OCI-M2 (cell line): ENCODE results near the gene CIAO2B.
"Not testable (repeated sequence)": the region's sequence is repeated elsewhere in the genome, so short reads cannot be mapped to it uniquely, and the experiment has no call there.

Experiments used
- DNase-seq: peaks from one replicate; lab custom pipeline; 2025; ENCODE audit not compliant: unreplicated experiment; lab: John Stamatoyannopoulos, UW

CIAO2B gene

GRCh38 chr16:66937725-66938337 is 3.6 kb upstream of the CIAO2B start:
- no peak for DNase-seq

- DNase-seq, result no peak
Observed at GRCh38 chr16:66936889-66937554, 2.8 kb upstream of the CIAO2B start.

DNA sequence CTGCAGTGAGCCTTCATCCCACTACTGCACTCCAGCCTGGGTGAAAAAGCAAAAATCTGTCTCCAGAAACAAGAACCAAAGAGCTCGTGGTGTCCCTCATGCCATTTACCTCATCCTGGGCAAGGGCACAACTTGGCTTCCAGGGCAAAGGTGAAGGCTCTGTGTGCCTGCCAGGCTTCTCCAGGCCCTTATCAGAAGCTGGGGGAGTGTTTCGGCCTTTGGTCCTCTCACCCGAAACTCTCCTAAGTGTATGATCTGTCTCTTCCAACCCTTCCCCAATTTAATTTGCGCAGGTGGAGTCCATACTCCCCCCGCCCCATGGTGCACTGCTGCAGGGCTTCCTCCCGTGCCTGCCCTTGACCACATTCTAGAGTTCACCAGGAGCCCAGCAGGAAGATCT is 2.3 kb upstream of the CIAO2B start:
- DNase-seq, result no peak

- no peak for DNase-seq
Observed at GRCh38 chr16:66935314-66936011, 1.3 kb upstream of the CIAO2B start, which contains the start of gene CES2. Gene CES2, plus strand, starts transcription at chr16:66935516. Its CDS starts 120 bp downstream, at chr16:66935636.

DNA sequence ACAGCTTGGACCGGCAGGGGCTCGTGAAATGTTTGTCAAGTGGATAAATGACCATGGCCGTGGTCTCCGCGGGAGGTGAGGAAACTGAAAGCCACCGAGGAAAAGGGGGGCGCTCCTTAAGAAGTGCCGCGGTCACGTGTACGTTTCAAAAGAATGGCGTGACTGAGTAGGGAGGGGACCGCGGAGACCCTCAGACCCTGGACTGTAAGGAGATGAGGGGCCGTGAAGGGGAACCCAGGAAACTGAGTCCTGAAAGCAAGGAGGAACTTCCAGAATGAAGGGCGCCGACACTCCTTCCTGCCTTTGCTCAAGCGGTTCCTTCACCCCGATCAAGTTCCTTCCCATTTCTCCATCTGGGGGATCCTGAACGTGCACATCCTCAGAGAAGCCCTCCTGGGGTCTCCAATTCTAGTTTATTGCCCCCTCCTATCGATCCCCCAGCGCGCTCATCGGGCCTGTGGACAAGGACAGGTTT is 674 bp upstream of the CIAO2B start:
- DNase-seq, result not testable (repeated sequence)

DNA sequence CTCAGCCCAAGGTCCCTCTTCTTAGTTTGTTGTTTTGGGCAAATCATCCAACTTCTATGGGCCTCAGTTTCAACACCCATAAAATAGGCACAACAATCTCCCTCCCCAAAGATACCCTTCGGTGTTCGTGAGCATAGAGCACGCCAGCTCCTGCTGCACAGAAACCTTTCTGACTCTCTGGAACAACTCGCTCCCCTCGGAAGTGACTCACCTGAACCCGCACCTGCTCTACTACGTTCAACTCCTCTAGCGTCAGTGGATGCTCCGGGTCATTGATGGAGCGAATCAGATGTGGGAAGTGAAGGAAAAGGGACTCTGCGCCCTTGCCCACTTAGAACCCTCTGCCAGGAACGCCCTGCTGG is 445 bp downstream of the CIAO2B start:
- no peak for DNase-seq

DNA sequence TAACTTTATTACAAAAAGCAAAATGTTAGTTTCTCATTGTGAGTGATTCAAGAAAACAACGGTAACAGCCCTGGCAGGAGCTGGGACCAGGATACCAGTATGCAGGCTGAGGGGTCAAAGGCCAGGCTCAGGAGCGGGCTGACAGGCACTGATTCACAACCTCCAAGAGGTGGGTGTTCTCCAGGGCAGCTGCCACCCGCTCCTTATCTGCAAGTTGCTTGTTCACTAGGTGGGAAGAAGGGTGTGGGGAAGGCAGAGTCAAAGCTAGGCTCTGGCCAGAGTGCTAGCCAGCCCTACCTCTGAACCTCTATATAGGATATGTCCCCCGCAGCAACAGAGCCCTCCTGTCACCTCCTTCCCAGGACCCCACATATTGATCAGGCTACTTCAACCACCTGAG is 2.1 kb downstream of the CIAO2B start:
- DNase-seq, result no peak

DNA sequence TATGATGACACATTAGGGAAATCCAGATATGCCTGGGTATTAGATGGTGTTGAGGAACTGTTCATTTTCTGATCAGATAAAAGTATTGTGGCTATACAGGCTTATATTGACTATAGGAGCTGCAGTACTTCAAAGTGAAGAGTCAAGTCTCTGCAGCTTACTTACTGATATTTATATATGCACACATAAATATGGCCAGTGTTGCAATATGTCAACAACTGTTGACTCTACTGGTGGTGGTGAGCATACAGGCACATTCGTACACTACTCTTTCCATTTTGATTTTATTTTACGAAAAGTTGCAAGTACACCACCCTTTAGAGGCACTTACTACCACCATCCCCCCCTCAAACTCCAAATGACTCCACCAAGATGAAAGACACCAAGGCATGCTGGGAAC is 2.5 kb downstream of the CIAO2B start:
- DNase-seq, result no peak

GRCh38 chr16:66930189-66930588 is 4.0 kb downstream of the CIAO2B start:
- DNase-seq, result no peak

DNA sequence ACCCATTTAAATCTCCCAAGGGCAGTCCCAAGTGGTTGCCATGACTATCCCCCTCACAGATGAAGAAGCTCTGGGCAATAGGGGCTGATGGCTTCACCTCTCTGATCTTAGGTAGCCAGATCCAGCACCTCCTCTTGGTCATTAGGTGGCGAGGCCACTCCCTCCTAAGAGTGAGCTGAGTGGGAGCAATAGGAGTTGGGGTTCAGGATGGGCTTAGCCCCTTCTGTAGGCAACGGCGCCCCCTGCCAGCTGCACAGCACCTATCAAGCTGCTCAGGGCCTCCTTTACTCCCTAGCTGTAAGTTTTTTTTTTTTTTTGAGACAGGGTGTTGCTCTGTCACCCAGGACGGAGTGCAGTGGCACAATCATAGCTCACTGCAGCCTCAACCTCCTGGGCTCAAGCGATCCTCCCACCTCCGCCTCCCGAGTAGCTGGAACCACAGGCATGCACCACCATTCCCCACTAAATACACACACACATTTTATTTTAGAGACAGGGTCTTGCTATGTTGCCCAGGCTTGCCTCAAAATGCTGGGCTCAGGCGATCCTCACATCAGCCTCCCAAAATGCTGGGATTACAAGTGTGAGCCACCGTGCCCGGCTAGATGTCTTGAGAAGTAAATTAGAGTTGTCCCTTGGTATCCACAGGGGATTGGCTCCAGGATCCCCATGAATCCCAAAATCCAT is 5.4 kb downstream of the CIAO2B start:
- DNase-seq, result no peak

DNA sequence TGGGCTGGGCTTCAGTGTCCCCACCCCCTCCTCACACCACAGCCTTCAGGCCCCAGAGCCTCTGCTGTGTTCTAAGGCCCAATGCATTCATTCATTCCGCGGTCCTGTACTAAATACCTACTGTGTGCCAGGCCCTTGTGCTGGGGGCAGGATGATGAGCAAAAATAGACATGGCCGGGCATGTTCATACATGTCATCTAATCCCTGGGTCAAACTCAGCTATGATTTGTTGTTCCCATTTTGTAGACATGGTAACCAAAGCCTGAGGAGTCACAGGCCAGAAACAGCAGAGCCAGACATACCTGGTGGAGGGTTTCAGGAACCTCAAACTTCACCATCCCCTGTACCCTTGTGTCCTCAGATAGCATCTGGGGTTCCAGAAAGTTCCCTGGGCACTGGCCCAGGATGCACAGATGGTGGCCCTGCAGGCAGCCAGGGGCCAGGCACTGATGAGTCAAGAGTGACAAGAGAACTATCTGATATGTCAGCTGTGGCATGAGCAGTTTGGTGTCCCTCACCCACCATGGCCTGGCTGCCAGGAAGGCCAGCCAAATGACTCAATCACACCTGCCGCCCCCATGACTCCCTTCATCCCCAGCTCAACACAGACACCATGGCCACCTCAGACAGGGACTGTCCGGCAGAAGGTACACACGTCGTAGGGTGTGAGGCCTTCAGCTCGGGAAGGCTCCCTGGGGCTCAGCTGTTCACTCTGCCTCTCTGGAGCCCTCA is 6.1 kb downstream of the CIAO2B start:
- DNase-seq, result no peak

- DNase-seq, result no peak
Observed at GRCh38 chr16:66926961-66927436, 7.2 kb downstream of the CIAO2B start.

- DNase-seq, result no peak
Observed at GRCh38 chr16:66926171-66926947, 7.8 kb downstream of the CIAO2B start.

DNA sequence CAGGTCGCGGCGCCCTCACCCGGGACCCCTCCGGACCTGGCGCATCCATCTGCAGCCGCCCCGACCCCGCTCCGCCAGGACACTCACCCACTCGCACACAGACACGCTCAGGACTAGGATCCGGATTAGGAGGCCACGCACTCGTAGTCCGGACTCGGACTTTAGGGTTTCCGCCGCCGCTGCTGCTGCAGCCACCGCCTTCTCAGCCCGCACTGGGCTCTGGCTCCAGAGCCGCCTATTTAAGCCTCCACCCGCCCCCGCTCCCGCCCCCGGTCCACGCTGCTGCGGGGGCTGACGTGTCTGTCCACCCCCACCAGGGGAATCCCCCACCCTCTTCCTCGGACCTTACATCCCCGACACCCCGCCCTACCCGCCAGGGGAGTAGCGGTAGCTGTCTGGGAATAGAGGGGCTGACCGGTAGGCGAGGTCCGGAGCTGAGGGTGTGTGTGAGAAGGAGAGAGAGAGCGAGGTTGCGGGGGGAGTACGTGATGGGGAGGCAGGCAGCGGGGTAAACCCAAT is 8.8 kb downstream of the CIAO2B start, which contains the start of gene RRAD:
Gene RRAD (minus strand): TSS at position 214 of the 519 bp plus-strand sequence. CDS start 356 bp downstream, outside the sequence.
- DNase-seq, result no peak

DNA sequence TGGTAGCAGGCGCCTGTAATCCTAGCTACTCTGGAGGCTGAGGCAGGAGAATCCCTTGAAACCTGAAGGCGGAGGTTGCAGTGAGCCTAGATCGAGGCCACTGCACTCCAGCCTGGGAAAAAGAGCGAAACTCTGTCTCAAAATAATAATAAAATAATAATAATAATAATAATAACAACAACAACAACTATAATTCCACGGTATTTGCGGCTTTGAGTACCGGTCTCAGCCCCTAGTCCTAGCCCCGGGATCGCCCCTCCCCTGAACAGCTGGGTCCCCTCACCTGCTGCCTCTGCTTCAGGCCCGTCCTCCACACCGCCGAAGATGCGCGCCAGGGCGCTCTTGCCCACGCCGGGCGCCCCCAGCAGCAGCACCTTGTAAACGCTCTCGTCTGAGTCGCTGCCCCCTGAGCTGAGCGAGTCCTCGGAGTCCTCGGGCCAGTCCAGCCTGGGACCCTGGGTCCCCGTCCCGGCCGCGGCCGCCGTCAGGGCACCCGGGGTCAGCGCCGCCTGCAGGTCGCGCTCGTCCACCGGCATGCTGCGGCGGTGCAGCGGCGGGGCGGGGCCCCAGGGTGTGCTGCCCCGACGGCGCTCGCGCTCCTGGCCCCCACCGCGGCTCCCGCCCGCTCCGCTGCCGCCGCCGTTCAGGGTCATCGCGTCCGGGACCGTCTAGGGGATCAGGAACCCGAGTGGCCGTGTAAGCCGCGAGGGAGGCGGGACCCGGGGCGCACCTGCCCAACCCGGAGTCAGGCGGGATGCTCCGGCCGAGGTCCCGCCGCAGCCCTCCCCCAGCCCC is 9.5 kb downstream of the CIAO2B start:
- DNase-seq, result no peak

- no peak for DNase-seq
Observed at GRCh38 chr16:66923866-66924265, 10.3 kb downstream of the CIAO2B start.

DNA sequence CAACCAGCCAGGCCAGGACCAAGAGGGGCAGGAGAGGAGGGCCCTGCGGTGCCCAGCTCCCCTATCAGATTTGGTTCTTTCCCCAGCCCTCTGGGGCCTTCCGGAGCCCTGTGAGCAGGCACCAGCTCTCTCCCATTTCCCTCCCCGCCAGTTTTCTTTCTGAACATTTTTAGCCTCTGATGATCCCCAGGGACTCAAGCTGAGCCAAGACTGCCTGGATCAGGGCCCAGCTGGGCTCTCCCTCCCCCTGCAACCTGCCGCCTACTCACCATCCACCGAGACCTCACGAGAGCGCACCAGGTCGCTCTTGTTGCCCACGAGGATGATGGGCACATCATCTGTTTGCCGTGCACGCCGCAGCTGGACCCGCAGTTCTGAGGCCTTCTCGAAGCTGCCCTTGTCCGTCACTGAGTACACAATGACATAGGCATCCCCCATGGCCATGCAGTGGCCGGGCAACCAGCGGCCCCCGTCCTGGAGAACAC is 10.9 kb downstream of the CIAO2B start:
- no peak for DNase-seq

- DNase-seq, result no peak
Observed at GRCh38 chr16:66921729-66922450, 12.3 kb downstream of the CIAO2B start.
